H4 (cell line): ENCODE data around the gene IL15RA. TPM values are rescaled to one million over a fixed set of nuclear protein-coding genes. Genes with fewer than 3 reads are reported as not detected.
"Not testable (repeated sequence)": the region's sequence is repeated elsewhere in the genome, so short reads cannot be mapped to it uniquely, and the experiment has no call there.

ENCODE experiments used
- DNase-seq: peaks from one replicate; pipeline ENCODE4 v3.0.0-alpha.2; 2015; ENCODE audit warnings: low spot score
- total RNA-seq: library from RNA; depleted of rRNA; stranded (reverse); fragments of >200 nt; shearing (Covaris generic); gene quantifications from 2 replicates; pipeline ENCODE4 v1.2.3, GENCODE V29; 2014

Gene IL15RA
- total RNA-seq, 1 experiment from 2014 or later = 14.4 TPM

- no peak for DNase-seq
Observed at GRCh38 chr10:5970527-5970926, 6.8 kb downstream of the IL15RA start.

DNA sequence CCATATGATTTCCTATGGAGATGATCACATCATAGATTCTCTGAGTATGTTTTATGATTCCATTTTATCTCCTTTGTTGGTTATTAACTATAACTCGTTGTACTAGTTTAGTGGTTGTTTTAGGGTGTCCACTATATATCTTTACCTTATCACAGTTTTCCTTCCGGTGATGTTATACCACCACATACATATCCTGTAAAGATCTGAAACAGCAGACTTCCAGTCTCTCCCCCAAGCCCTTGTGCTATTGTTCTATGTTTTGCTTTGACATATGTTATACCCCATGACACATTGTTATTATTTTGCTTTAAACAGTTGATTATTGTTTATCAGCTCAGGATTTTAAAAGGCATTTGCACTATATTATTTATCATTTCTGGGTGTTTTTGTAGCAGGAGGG, 7.3 kb downstream of the IL15RA start:
- DNase-seq = no peak

DNA sequence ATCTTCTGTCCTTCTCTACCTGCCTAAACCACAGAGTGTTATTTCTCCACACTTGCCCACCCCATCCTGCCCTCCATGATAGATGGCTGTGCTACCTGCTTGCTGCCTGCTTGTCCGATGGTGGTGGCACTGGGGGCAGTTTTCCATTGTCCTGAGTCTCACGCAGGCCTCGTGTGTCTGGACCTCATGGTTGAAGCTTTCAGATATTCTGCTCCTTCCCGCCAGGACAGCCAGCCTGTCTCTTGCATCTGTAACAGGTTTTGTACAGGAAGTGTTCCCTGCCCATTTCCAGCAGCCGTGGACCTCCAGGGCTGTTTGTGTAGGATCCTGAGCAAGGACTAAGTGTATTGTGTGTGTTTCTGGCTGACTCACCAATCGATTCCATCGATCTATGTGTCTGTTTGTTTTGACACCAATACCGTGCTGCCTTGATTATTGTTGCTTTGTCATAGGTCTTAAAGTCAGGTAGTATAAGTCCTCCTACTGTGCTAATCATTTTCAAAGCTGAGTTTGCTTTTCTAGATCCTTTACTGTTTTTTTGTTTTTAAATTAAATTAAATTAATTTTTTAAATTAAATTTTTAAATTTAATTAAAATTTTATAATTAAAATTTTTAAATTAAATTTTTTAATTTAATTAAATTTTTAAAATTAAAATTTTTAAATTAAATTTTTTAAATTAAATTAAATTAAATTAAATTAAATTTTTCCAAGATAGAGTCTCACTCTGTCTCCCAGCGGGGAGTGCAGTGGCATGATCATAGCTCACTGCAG, 8.5 kb downstream of the IL15RA start:
- DNase-seq = no peak

- DNase-seq = no peak
Observed at GRCh38 chr10:5968037-5968680, 9.2 kb downstream of the IL15RA start.

GRCh38 chr10:5965266-5965665, 12.1 kb downstream of the IL15RA start:
- DNase-seq = no peak

DNA sequence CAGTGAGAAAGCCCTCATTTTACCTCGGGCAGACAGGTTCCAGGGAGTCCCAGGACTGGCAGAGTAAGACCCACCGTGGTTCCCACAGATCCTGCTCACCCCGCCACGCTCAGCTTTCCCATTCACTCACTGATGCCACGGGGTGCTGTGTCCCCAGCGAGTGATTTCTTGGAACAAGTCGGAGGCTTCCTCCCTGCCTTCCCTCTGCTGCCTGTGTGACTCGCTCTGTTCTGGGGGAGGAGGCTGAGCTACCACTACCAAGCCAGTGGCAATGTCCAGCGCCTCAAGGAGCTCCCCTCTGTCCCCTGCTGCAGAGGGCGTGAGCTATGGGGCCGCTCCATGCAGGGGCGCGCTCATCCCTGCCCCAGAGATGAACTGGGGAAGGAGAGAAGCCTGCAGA, 12.6 kb downstream of the IL15RA start:
- DNase-seq = no peak

DNA sequence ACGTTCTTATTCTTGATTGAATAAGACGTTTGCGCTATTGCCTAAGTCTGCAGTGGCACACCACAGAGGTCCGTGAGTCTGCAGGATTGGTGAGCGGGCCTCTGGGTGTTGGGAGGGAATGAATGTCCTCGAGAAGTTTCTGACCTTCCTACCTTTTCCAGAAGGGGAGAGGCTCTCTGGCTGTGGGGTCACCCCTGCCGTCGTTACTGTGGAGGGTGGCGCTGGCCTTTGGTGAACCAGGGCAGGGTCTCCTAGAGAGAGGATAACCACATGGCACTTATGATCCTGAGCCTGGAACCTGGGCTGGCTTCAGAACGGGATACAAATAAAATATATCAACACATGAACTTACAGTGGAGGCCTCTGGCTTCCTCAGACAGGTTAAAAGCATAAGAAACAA, 13.8 kb downstream of the IL15RA start:
- DNase-seq = no peak

GRCh38 chr10:5963071-5963470, 14.3 kb downstream of the IL15RA start:
- no peak for DNase-seq

GRCh38 chr10:5962358-5962940, 14.9 kb downstream of the IL15RA start:
- DNase-seq = not testable (repeated sequence)

DNA sequence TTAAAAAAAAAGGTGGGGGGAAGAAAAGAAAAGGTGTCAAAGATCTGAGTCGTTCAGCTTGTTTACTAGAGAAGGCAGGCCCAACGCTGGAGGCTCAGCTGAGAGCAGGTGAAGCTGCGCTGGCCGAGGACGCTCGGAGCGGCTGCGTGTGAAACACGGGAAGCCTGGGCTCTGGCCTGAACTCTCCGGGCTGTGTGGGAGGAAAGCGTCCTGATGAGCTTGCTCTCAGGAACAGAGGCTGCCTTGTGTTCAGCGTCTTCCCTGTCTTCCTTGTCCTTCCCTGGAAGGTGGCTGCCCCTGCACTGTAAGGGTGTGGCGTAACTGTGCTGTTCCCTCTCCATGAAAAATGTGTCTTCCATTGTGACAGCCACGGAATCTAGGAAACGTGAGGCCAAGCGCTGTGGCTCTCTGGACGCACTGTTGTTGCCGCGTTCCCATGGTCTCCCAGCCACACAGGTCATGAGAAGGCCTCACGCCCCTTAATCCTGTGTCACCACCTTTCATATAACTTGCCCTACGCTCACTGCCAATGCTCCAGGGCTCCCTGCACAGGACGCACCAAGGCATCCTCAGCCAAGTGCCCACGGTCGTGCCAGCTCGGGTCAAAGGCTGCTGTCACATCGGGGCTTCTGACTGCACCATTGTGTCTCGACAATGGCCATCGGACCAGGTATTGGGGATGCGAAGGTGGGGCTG, 15.8 kb downstream of the IL15RA start:
- DNase-seq = no peak

DNA sequence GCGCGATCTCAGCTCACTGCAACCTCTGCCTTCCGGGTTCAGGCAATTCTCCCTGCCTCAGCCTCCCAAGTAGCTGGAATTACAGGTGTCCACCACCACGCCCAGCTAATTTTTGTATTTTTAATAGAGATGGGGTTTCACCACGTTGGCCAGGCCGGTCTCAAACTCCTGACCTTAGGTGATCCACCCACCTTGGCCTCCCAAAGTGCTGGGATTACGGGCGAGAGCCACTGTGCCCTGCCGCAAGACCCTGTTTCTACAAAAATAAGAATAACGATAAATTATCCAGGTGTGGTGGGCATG, 16.4 kb downstream of the IL15RA start:
- not testable (repeated sequence) for DNase-seq

GRCh38 chr10:5960070-5960972, 17.0 kb downstream of the IL15RA start:
- no peak for DNase-seq

- no peak for DNase-seq
Observed at GRCh38 chr10:5959581-5960069, 17.7 kb downstream of the IL15RA start.

DNA sequence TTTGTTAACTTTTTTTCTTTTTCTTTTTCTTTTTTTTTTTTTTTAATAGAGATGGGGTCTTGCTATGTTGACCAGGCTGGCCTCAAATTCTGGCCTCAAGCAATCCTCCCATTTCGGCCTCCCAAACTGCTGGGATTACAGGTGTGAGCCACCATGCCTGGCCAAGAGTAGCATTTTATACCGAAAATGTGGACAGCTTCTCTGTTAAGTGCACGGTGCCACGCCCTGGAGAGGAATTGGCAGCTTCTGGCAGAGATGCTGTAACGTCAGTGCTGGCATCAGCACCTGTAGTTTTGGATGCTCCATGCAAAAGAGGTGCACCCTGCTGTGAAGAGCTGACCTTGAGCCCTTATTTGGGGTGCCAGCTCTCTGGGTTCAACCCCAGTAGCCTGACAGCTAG, 18.2 kb downstream of the IL15RA start:
- DNase-seq = no peak

DNA sequence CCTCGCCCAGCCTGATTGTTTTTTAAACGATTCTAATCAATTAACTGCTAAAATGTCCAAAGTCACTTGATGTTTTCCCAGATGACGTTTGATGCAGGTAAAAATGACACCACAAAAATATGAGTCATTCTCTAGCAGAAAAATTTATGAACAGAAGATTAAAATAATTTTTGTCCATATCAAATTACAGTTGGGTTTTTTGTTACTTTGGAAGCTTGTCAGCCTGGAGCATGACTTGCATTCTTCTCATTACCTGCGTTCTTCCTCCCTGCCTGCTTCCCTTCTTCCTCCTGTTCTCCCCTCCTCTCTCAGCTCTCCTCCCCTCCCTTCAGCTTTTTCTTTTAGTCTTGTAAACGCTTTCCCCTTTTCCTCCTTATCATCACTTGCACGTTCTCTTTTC, 18.7 kb downstream of the IL15RA start:
- DNase-seq = no peak

- DNase-seq = no peak
Observed at GRCh38 chr10:5958077-5958476, 19.3 kb downstream of the IL15RA start.

DNA sequence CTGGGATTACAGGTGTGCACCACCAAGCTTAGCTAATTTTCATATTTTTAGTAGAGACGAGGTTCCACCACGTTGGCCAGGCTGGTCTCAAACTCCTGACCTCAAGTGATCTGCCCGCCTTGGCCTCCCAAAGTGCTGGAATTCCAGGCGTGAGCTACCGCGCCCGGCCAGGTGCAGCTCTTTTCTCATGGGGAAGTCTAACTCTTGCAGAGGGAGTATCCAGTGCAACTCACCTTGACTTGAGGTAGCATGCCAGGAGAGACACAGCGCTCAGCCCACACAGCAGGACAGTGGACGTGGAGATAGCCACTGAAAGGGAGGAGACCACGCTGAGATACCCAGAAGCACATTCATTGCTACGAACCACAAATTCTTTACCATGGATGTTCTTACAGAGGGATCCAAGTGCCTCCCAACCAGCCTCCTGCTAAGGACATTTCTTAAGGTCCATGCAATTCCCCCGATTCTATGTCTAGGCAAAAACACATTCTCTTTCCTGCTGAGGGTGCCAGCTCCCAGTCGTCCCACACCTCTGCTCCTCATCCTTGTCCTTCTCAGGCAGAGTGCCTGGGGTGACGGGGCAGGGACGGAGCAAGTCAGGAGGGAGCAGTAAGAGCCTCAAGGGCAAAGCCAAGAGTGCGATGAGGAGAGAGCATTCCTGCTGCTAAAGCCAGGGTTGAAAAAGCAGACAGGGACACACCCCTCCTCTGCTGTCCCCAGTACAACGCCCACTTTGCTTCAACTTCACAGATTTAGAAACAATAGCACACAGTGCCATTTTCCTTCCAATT, 21.0 kb downstream of the IL15RA start:
- DNase-seq = no peak

DNA sequence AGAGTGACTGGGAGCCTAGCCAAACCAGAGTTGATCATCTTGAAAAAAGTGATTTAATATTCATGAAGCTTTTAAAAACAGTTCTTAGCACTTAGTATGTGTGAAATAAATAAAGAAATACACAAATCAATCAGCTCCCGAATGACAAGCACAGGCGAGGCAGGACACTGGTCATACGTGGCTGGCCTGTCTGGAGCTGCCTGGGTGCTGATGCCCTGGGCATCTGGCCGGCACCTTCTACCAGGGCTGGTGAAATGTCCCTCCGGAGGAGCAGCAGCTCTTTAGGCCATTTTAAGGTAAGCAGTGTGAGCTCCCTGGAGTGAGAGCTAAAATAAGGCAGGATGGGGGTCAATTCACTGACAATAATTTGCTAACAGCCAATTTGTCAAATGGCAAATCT, 23.7 kb downstream of the IL15RA start:
- no peak for DNase-seq

- no peak for DNase-seq
Observed at GRCh38 chr10:5952731-5953385, 24.5 kb downstream of the IL15RA start.

- no peak for DNase-seq
Observed at GRCh38 chr10:5951721-5952407, 25.5 kb downstream of the IL15RA start.
